SU-DHL-6 (cell line): ENCODE measurements around the gene PKIB.

Experiments
- EZH2phosphoT487 ChIP-seq: fragments of 200-600 bp; sonication (generic), shearing (Covaris generic); conservative IDR thresholded peaks from 2 replicates; pipeline ENCODE4 v1.6.1; 2018; ENCODE audit warnings: mild to moderate bottlenecking, antibody characterized with exemption, low read length, moderate library complexity, mixed read lengths
- TF ChIP-seq, protein P1 (sequence below): fragments of 200-600 bp; sonication (generic); IDR thresholded peaks from one replicate; pipeline ENCODE4 v1.5.1; 2017; ENCODE audit warnings: antibody characterized with exemption, mild to moderate bottlenecking, low read length, moderate library complexity; ENCODE audit not compliant: insufficient read depth, poor library complexity, severe bottlenecking

DNA sequence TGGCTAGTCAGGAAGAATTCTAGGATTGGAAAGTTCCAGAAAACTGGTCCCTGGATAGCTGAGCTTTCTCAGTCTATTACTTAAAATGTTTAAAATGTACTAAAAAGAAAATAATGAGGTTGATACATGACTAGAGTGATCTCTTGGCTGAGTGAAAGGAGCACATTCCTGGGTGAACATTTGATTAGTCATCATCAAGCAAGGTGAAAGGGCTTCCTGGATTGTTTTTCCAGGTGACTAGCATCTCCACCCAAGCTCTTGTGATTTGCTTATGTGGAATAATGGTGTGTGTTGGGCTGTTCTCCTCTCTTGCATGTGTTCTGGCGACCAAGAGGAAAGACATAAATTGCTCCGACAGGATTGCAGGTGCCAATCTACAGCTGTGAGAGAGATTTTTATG is 42.9 kb downstream of the PKIB start:
- TF ChIP-seq, protein P1, sequence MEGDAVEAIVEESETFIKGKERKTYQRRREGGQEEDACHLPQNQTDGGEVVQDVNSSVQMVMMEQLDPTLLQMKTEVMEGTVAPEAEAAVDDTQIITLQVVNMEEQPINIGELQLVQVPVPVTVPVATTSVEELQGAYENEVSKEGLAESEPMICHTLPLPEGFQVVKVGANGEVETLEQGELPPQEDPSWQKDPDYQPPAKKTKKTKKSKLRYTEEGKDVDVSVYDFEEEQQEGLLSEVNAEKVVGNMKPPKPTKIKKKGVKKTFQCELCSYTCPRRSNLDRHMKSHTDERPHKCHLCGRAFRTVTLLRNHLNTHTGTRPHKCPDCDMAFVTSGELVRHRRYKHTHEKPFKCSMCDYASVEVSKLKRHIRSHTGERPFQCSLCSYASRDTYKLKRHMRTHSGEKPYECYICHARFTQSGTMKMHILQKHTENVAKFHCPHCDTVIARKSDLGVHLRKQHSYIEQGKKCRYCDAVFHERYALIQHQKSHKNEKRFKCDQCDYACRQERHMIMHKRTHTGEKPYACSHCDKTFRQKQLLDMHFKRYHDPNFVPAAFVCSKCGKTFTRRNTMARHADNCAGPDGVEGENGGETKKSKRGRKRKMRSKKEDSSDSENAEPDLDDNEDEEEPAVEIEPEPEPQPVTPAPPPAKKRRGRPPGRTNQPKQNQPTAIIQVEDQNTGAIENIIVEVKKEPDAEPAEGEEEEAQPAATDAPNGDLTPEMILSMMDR, result no peak
- no peak for TF ChIP-seq EZH2phosphoT487
